B cell (primary cell): Measurements from ENCODE around the gene BEST2.

Experiments used
- EZH2 ChIP-seq: IDR thresholded peaks from 2 replicates; pipeline ENCODE4 v1.6.1; 2012; ENCODE audit warnings: borderline replicate concordance, low read depth, mild to moderate bottlenecking, moderate library complexity, low read length; ENCODE audit not compliant: insufficient read depth, poor library complexity, severe bottlenecking
- TF ChIP-seq, protein P1 (sequence below): fragments of 200-600 bp; IDR thresholded peaks from one replicate; pipeline ENCODE4 v1.8.0; 2022; ENCODE audit warnings: antibody characterized with exemption, mild to moderate bottlenecking

DNA sequence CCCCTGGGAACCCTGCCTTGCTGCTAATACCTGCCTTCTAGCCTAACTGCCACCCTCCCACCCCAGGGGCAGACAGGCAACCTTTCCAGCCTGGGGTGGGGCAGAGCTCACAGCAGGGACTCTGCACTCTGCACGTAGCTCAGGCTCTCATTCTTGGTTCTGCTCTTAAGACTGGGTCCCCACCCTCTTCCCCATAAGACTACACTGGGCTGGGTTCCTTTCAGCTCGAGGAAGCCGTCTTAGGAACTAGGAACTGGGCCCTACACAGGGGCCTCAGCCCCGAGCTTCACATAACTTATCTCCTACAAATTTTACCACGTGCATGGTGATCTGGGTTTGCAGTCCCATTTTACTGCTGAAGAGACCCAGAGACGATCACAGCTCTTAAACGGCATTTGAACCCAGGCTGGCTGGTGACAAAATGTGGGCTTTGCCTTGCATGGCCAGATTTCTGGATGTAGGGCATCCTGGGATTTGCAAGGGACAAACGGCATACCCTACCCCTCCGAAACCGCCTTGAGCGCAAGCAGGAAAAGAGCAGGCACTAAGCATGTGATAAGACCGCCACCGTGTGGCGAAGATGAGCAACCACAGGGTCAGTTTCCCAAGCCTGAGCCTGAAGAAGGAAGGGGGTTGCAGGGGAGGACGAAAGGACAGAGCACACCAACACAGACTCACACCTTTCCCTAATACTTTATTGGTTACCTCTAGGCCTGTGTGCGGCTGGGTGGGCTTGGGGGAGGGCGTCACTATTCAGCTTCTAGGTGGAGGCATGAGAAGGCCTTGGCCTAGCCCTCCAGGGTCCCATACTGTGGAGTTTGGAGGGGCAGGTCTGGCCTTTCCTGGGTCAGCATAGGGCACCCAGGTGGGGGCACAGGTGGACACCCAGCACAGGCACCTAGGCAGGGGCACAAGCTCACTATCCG, 44.8 kb downstream of the BEST2 start:
- TF ChIP-seq, protein P1, sequence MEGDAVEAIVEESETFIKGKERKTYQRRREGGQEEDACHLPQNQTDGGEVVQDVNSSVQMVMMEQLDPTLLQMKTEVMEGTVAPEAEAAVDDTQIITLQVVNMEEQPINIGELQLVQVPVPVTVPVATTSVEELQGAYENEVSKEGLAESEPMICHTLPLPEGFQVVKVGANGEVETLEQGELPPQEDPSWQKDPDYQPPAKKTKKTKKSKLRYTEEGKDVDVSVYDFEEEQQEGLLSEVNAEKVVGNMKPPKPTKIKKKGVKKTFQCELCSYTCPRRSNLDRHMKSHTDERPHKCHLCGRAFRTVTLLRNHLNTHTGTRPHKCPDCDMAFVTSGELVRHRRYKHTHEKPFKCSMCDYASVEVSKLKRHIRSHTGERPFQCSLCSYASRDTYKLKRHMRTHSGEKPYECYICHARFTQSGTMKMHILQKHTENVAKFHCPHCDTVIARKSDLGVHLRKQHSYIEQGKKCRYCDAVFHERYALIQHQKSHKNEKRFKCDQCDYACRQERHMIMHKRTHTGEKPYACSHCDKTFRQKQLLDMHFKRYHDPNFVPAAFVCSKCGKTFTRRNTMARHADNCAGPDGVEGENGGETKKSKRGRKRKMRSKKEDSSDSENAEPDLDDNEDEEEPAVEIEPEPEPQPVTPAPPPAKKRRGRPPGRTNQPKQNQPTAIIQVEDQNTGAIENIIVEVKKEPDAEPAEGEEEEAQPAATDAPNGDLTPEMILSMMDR, result peak; percentile 96
- TF ChIP-seq EZH2, result no peak
